Subcutaneous preadipocyte (primary cell): ENCODE measurements around the gene CREB5. TPM values are rescaled to one million over a fixed set of nuclear protein-coding genes. Genes with fewer than 3 reads are reported as not detected.

Experiments used
- total RNA-seq: library from RNA; depleted of rRNA; stranded (reverse); fragments of >200 nt; gene quantifications from 2 replicates; pipeline ENCODE4 v1.2.3, GENCODE V29; 2012

CREB5 gene
- total RNA-seq, result 21.3 and 34.8 TPM in 2 replicates

DNA sequence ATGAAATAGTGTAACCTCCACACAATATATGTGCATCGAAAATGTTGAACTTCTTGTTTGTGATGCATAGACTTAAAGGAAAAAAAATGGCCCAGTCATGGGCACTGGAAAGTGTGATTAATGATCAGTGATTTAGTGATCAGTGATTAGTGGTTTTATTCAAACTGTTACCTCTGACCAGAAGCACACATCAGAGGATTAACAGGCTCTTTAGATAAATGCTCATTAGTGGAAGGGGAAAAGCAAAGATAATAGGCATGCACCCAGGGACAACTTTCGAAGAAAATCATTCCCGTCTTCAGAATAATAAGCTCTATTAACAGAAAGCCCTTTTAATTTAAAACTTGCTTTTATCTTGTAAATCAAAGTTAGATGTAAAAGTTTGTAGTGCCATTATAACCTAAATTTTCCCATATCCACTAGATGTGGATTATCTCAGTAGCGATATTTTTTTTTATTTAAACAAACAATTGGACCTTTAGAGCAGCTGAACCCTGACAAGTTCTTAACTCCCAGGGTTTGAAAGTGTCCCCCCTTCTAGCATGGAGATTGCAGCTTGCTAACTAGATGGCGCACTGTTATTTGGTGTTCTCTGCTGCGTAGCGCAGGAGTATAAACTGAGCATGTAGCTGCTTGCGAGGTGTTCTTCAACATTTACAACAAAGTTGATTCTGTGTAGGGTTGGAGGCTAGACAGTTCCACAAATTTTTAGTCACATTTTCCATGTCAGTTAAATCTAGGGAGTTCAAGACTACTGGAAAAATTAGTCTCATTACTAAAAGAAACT is at the start of gene CREB5:
Gene CREB5, plus strand, starts transcription at position 643 of the 787 bp plus-strand sequence. CDS start 397 bp downstream, outside the sequence.

Other genes starting within 250 kb of the CREB5 start
- 4.9 and 7.0 TPM in 2 replicates for gene JAZF1, start 231.7 kb upstream of the CREB5 start, total RNA-seq